ENCODE data around the gene LRGUK.

LRGUK gene

DNA sequence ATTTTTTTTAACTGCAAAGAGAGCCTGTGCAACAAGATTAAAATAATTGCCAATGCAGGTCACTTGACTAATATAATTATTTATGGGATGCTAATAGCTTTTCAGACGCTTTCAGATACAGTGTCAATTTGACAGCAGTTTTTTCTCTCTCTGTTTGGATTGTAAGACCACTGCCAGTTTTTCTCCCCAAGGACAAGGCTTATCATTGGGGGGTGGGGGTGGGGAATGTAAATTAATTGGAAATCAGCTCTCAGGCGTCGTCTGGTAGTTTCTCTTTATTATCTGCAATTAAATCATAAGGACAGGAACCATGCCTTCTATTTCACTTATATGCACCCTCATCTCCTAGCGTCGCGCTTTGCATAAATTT lies 559 bp upstream of the LRGUK start:
- DNase-seq, result no peak

DNA sequence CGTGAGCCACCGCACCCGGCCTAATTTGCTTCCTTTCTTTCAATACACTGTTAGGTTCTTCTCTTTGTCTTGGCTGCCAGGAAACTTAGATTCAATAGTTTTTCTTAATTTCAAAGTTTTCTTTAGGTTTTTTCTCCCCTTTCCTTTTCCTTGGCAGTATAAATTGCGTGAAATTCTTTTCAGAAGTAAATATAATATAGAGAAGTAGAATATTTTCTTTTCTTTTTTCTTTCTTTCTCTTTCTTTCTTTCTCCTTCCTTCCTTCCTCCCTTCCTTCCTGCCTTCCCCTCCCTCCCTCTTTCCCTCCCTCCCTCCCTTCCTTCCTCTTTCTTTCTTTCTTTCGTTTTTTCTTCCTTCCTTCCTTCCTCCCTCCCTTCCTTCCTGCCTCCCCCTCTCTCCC lies 1.7 kb downstream of the LRGUK start:
- DNase-seq, result no peak

DNA sequence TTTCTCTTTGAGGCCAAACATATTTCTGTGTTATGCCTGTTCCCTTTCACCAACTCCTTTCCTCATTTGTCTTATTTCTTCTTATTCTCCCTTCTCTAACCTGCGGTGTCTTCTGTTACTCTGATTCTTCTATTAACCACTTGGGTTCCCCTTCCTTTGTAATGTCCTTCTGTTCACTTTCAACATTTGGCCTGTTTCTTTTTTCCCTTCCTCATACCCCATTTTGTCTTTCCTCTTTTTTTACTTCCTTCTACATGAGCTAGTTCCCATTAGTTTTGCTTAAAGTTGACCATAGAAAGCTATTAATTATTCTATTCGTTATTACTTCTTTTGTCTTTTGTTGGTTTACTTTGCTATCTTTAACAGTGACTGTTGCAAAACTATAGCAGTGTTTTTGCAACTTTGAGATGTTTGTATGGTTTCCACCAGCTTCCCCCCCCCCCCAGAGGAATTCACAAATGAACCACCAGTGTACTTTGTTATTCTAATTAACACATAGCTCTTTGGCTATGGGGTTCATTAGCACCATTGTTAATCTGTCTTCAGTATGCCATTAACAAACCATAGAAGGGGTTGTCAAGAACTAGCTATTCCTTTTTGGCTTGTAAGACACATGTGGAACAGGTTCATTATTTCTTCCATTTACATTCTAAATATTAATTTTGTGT lies 2.9 kb downstream of the LRGUK start:
- DNase-seq, result no peak

DNA sequence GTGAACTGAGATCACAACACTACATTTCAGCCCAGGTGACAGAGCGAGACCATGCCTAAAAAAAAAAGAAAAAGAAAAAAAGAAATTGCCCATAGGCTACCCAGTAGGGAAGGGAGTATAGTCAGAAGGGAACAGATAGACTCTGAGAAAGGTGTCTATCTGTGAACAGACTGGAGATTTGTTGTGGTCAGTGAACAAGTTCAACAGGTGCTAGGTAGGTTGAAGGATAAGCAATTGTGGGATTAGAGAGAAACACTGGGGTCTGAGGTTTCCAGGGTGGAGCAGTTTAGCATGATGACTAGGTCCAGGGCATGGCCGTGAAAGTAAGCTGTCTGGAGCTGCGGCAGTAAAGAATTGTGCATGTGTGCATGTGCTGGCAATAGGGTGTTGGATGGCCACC lies 6.9 kb downstream of the LRGUK start:
- DNase-seq, result no peak

DNA sequence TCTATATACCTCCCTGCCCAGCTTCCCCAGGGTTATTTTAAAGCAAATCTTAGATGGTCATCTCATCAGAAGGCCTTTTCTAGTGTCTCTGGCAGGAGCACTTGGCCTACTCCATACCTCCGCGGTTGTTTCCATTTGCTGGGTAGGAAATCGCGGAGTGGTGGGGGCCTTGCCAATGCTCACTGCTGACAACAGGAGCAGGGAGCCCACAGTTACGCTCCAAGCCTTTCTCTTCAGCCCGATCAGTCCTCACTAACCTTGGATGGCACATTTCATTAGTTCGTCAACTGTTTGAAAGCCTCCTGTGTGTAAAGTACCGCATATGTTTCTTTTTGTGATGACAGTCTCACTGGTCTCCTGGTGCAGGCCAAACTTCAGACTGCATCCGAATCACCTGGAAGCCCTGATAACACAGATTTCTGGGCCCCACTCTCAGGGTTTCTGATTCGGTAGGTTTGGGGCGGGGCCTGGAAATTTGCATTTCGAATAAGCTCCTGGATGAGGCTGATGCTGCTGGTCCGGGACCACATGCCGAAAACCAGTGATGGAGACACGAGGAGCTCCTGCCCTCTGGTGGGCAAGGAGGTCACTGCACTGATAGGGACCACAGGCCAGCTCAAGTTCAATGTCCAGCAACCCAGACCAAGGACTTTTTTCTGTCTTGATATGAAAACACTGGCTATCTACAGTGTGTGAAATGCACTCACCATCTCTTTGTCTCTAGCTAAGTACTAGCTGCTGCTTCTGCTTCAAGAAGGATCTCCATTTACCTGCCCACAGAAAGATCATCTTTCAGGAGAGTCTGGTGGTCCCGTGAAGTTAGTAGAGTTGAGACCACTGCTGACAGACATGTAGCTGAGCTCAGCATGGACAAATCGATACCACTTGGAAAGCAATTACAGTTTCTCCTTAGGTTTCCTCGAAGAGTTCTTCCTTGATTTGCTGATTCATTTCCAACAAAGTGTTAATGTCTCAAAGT lies 14.0 kb downstream of the LRGUK start:
- DNase-seq, result peak; percentile 41

DNA sequence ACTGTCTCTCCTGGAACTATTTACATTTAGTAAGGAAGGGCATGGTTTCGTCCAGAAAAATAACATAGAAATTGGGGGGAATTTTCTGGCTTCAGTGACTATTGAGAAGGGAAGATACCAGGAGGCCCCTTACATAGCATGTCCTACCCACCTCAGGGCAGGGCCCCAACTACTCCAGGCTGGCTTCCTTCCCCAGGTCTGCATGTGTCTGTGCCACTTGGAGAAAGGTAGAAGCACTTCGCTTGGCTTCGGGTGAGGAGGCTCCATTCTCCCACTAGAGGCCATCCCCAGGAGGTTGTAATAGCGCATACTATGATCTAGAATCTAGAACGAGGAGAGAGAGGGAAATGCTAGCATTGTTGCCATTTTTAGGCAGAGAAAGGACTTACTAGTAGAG lies 14.7 kb downstream of the LRGUK start:
- no peak for DNase-seq

DNA sequence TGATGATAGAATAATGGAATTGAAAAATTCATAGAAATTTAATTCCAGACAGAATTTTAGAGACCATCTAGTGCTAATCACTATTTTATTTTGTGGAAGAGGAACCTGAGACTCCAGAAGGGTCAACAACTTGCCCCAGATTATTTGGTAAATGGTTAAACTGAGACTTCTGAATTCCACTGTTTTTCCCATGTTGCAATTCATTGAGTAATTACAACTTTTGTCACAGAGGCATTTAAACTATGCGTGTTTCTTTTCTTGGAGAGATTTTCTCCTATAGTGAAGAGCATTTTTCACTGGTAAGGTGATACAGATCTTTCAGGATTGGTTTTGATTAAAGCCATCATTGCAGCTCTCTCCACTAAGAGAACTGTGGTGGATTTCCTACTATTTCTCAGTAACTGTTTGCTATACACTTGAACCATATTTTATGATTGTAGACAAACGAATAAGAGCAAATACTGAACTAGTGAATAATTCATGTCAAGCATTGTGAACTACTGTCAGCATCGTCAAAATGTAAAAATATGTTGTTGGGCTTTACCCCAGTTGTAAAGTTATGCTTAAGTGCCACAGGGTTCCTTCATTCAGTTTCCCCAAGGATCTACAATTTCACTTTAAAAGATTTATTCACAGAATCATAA lies 26.5 kb downstream of the LRGUK start:
- peak; percentile 14 for DNase-seq

DNA sequence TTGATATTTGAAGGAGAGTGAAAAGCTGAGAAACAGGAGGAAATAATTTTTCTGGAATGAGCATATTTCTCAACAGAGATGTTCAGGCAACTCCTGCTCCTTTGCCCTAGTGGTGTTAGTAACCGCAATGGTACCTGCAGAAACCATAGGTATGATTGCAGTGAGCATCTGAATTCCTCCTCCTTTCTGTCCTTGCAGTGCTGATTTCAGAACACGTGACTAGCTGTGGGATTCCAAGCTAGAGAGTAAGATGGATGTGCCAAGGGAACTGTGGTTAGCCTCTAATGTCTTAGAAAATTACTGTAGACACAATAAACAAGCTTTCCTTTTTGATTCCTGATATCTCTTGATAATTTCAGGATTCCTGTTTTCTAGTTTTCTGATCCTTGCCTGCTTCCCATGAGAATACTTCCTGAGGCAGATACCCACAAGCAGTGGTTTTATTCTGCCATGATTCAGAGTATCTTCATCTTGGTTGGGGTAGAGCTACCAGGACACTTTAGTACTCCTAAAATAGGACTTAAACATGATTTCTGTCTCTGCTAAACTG lies 27.5 kb downstream of the LRGUK start:
- no peak for DNase-seq

DNA sequence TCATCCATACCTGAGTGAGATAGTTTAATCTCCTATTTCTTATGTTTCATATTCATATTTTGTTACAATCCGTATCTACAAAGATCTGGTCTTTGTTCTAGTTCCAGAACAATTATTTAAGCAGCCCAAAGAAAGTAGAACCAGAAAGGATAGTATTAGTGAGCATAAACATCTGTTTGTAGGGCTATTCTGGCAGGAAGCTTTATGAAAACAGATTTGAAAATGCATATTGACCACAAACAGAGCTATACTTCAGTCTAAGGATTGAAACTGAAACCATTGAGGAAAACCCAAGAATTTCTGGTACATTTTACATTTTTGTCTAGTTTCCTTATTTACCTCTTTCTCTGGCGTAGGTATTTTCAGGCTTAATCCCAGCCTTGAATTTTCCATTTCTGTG lies 28.1 kb downstream of the LRGUK start:
- DNase-seq, result no peak

DNA sequence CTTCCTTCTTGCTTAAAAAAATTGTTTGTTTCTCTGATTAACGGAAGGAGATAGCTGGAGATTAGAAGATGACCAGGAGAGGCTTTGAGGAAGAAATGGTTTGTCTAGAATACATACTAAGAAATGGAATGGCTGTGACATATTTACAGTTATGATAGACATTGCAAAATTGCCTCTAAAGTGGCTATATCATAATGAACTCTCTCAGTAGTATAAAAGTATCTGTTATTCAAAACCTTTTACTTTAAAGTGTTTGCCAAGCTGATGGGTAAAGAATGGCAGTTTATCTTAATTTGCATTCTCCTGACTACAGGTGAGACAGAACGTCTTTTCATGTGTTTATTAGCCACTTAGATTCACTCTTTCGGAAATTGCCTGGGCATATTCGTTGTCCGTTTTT lies 28.7 kb downstream of the LRGUK start:
- DNase-seq, result no peak

DNA sequence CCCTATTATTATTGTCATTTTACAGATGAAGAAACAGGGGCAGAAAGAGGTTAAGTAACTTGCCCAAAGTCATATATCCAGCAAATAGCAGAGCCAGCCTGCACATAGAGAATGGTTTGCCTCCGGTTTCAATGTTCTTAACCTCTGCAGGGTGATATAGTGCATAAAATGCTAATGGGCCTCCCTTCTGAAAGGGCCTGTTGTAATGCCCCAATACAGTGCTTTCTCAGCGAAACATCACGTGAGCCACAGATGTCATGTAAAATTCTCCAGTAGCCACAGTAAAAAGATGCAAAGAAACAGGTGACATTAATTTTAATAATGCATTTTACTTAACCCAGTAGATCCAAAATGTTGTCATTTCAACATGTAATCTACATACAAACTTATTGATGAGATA lies 38.1 kb downstream of the LRGUK start:
- no peak for DNase-seq

DNA sequence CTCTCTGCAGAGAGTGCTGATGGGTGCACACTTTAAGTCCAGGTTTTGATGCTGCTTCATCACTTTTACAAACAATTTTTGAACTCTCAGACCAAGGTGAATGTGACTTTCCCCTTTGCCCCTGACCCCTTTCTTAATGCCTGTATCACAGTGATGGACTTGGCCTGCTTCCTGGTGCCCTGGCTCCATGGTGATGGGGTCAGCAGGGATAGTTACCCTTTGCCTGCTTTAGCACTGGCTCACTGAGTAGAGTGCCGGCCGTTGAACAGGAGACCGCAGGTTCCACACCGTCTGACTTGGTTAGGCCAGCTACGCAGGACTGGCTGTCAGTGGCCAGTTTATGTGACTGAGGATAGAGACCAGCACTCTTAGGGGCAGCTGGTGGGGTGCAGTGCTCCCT lies 40.1 kb downstream of the LRGUK start:
- no peak for DNase-seq

DNA sequence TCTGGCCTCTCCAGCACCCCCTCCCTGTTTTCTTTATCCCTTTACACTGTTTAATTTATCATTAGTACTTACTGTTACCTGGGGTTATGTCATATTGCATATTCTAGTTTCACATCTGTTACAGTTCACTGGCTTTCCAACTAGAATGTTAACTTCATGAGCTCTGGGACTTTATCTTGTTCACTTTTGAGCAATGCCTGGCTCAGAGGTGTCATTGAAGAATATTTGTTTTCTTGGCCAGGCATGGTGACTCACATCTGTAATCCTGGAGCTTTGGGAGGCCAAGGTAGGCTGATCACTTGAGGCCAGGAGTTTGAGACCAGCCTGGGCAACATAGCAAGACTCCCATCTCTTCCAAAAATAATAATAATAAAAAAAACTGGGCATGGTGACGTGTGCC lies 40.7 kb downstream of the LRGUK start:
- DNase-seq, result no peak

DNA sequence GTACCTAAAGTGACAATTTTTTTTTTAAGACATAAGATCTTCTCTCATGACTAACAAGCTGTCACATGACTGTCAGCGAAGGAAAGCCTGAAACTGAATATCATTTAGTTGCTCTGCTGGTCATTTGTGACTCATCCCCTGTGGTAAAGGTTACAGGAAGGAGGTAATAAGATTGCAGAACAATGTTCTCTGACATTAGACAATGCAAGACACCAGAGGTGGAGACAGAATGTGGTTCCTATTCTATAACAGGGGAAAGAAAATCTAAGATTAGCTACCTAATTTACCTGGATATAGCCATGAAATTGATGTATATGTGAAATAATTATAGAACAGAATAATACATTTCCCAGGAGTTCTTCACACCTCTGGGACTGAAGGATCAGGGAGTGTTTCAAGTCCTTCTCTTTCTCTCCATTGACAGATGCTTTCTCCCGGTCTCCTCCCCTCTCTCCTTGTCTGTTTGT lies 47.7 kb downstream of the LRGUK start:
- peak; percentile 71 for DNase-seq

DNA sequence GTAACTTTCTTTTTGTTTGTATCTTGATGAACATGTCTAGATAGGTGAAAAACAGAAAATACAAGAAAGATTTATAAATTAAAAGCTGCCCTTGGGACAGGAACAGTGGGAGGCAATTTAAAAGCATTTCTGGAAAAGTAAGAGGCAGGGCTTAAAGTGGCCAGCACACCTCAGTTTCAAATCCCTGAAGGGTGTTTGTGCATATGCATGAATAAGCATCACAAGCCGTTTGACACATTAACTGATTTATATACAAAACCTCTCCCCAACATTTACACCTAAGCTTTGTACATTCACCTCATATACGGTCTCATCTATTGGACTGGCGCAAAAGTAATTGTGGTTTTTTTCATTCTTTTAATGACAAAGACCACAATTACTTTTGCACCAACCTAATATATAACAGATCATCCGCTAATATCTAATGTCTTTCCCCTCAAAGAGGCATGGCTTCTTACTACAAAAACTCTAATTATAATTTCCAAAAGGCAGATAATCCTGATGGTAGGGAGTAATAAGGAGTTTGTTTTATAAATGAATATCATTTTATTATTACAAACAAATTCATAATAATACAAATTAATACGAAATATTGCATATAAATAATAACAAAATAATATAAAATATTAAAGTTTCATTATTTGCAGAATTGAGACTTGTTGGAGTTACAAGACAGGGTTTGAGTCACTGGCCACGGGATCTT lies 48.3 kb downstream of the LRGUK start:
- DNase-seq, result no peak

DNA sequence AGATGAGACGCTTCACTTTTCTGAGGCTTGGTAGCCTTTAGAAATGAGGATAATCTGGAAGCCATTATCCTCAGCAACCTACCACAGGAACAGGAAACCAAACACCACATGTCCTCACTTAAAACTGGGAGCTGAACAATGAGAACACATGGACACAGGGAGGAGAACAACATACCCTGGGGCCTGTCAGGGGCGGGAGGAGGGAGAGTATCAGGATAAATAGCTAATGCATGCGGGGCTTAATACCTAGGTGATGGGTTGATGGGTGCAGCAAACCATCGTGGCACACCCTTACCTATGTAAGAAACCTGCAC lies 48.9 kb downstream of the LRGUK start:
- DNase-seq, result peak; percentile 55

DNA sequence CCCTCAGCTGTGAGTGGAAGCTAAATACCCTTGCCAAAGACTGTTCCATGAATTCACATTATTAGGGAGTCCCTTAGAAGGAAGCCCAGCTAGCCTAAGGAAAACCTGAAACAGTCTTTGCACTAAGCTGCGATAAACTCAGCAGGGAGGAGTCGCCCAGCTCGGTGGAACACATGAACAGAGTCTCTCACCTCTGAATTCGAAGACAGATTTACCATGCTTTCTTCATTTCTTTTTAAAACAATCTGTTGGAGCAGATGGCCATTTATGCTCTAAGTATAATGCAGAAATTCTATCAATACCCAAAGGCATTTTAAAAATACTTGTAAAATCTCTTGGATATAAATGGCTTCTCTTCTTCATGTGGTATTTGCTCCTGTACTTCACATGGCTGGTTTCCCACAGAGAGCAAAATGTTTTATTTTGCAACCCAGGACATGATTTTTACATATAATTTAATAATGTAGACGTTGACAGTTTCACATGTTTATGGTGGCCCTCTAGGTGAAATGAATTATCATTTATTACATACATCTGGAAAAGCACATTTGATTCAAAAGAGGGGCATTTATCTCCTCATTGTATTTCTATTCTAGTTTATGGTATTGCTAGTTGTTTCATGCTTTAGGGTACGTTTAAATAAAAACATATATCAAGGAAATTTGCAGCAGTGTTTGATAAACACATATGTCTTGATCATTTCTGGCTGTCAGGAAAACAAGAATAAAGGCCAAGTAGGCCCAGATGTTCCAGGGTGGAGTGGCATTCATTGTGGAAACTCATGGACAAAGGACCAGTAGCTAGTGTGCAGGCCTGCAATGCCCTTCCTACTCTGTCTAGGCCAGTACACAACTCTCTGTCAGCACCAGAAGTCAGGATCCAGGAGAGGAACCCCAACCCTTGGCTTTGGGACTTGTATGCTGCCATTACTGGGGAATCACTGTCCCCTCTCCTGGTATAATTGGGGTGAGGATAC lies 52.2 kb downstream of the LRGUK start:
- no peak for DNase-seq

DNA sequence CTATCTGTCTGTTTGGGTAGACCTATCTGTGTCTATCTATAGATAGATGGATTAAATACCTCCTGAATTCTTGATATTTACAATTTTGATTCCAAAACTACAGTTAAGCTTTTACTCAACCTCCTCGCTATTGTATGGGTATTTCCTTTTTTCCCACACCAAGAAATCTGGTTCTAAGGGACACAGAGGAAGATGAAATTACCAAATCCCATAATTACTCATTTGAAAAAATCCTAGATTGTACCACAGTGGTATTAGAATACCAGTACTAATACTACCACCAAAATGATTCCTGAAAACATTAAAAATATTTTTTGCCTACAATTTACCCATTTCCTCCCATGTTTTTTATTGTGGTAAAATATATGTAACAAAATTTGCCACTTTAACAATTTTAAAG lies 53.2 kb downstream of the LRGUK start:
- no peak for DNase-seq

DNA sequence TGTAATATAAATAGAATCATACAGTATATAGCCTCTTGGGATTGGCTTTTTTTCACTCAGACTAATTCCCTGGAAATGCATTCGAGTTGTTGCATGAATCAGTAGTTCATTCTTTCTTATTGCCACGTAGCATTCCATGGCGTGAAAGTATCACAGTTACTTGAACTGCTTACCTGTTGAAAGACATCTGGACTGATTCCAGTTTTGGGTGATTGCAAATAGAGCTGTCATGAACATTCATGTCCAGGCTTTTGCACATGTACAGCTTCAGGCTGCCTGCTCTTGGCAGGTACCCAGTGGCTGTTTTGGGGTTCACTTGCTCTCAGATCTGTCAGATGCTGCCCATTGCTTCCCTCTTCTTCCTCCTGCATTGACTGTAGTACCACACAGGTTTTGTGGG lies 54.9 kb downstream of the LRGUK start:
- no peak for DNase-seq

DNA sequence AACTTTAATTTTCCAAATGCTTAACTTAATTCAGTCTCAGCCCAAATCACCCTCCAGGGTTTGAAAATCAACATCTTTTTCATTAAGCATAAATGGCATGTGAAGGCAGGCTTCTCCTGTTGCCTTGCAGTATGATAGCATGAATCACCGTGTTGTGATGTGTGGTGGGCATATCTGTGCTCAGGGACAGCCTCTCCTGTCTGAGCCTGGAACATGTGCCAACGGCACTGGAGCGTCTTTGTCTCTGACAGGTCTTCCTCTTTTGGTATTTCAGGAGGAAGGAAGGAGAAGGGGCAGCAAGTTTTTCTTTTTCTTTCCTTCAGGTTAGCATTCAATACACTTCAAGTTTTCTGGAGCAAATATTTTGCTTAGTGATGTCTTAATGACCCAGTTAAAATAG lies 57.6 kb downstream of the LRGUK start:
- peak; percentile 13 for DNase-seq

DNA sequence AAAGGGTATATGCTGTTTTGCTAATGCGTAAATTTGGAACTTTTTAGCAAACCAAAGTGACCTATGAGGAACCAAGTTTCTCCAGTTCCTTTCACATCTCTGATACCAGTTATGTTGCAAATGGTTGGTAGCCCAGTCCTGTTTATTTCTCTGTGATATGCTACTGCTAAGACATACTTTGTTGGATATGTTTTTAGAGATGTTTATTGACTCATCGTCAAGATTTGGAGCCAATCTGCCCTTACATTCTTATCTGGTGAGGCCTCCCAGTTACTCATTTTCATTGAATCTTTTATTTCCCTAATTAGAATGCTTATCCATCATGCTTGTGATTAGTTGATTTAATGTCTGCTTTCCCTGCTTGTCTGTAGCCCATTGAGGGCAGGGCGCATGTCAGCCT lies 58.9 kb downstream of the LRGUK start:
- peak; percentile 38 for DNase-seq

DNA sequence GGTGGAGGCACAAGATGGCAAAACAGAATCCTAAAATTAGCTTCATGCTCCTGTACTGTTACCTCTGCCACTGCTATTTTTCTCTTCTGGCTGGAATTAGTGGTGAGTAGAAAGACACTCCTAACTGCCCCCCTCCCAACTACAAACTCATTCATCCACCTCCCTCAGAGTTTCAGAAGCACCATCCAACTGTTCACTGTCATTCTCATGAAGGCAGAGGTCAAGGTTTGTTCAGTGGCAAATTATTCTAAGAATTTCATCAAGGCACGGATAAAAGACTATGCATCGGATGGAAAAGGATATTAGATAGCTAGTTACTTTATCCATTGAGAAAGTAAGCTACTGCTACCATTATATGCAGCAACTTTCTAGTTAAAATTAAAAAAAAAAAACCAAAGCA lies 59.7 kb downstream of the LRGUK start:
- no peak for DNase-seq
